ENCODE data around the gene CHST9. TPM values are rescaled to one million over a fixed set of nuclear protein-coding genes. Genes with fewer than 3 reads are reported as not detected.

CHST9 gene
- total and polyA plus RNA-seq, 10 donors: 0.87 to 23.9 (median 8.4) TPM

DNA sequence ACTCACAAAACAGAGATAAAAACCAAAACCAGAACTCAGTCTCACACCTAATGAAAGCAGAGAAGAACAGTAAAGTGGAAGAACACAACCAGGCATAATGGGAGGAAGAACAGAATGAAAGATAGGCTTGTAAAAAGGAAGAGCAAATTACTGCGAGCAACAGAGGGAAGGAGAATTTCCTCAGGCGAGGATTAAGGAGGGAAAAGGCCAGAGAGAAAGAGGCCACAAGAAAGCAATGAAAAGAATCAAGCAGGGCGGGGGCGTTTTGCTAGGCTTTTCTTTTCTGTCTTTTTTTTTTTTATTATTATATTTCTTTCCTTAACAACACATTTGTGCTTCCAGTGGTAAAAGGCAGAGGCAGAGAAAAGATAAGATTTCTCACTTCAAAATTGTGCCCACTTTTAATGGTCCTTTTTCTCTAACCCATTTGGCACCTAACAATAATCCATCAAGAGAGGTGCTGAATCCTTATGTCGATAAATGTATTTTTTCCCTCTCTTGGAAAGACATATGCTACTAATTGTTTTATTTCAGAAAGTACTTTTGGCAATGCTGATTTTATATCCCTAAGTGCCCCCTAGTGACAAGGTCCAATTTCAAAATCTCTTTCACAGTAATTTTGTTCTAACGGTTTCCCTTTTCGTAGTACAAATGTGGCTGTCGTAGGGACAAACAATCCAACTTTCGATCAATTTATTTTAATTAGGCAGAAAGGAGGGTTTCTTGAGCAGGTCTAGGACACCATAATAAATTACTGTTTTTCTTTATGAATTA, 180.9 kb downstream of the CHST9 start:
- no peaks in the 10 kb centered on the region for H3K27me3 ChIP-seq (replicated peaks in 1 of 7)
- H3K4me1 ChIP-seq: no peaks in the 10 kb centered on the region
- no peak for DNase-seq
- no peak overlapping the region for H3K4me3 ChIP-seq
- no peak overlapping the region for H3K27ac ChIP-seq
- intact Hi-C loops (cut with DNase I; ENCODE audit: low total_unique reads): no loop called here
- WGBS, 5 donors: 56 to 71% (median 63%) methylated on average over 9 of the region's 9 CpGs
- no peaks in the 10 kb centered on the region for H3K9me3 ChIP-seq
- TF ChIP-seq CTCF (IDR thresholded peaks at IDR 0.05 in 8 of 11, conservative IDR thresholded peaks at IDR 0.05 in 3 of 11) (peak in 4 of 11 experiments; percentile 13 to 34 (median 21)), POLR2AphosphoS5 (IDR thresholded peaks at IDR 0.05) (no peak)
- no peaks in the 10 kb centered on the region for H3K36me3 ChIP-seq

GRCh38 chr18:26999797-27000196, 185.3 kb downstream of the CHST9 start:
- Histone ChIP-seq H3K9me3 (no peaks in the 10 kb centered on the region), H3K36me3 (no peaks in the 10 kb centered on the region), H3K27me3 (replicated peaks in 1 of 7) (no peaks in the 10 kb centered on the region), H3K4me3 (no peak overlapping the region), H3K27ac (no peak overlapping the region), H3K4me1 (no peaks in the 10 kb centered on the region)
- TF ChIP-seq CTCF (IDR thresholded peaks at IDR 0.05 in 8 of 11, conservative IDR thresholded peaks at IDR 0.05 in 3 of 11): no peak
- TF ChIP-seq POLR2AphosphoS5 (IDR thresholded peaks at IDR 0.05): no peak
- no peak for TF ChIP-seq POLR2A (IDR thresholded peaks at IDR 0.05)
- DNase-seq: no peak
- WGBS, 5 donors: 24 to 43% (median 40%) methylated on average over 3 of the region's 3 CpGs
- intact Hi-C loops (cut with DNase I; ENCODE audit: low total_unique reads): no loop called here

DNA sequence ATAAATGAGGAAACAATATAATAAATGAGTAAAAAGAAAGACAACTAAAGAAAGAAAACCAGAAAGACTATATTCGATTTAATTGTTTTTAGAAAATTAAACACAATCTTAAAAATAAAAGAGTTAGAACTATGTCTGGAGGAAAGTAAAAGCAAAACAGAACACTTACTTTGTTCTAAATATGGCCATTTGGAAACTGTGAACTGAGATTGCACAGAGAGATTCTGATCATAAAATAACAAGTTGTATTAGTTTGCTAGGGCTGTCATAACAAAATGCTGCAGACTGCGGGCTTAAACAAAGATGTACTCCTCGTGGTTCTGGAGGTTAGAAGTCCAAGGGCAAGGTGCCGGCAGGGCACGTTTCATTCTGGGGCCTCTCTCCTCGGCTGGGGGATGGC, 191.5 kb downstream of the CHST9 start:
- no peak for DNase-seq
- H3K36me3 ChIP-seq: no peaks in the 10 kb centered on the region
- no peak overlapping the region for H3K4me3 ChIP-seq
- no peaks in the 10 kb centered on the region for H3K4me1 ChIP-seq
- peaks cover 0 to 10% (median 0%) of the 10 kb centered on the region in 8 donors for H3K9me3 ChIP-seq
- intact Hi-C loops (cut with DNase I; ENCODE audit: low total_unique reads): no loop called here
- TF ChIP-seq CTCF (IDR thresholded peaks at IDR 0.05 in 8 of 11, conservative IDR thresholded peaks at IDR 0.05 in 3 of 11) (no peak), POLR2AphosphoS5 (IDR thresholded peaks at IDR 0.05) (no peak), POLR2A (IDR thresholded peaks at IDR 0.05) (no peak)
- H3K27ac ChIP-seq: no peak overlapping the region
- no peaks in the 10 kb centered on the region for H3K27me3 ChIP-seq (replicated peaks in 1 of 7)
- WGBS, 5 donors: 82 to 90% (median 87%) methylated on average over 6 of the region's 6 CpGs

GRCh38 chr18:26992926-26993325, 192.2 kb downstream of the CHST9 start:
- intact Hi-C loops (cut with DNase I; ENCODE audit: low total_unique reads): no loop called here
- TF ChIP-seq CTCF (IDR thresholded peaks at IDR 0.05 in 8 of 11, conservative IDR thresholded peaks at IDR 0.05 in 3 of 11): no peak
- no peak for TF ChIP-seq POLR2AphosphoS5 (IDR thresholded peaks at IDR 0.05)
- no peak for TF ChIP-seq POLR2A (IDR thresholded peaks at IDR 0.05)
- Histone ChIP-seq H3K36me3 (no peaks in the 10 kb centered on the region), H3K4me1 (no peaks in the 10 kb centered on the region), H3K9me3 (peaks cover 0 to 10% (median 0%) of the 10 kb centered on the region in 8 donors), H3K27me3 (replicated peaks in 1 of 7) (no peaks in the 10 kb centered on the region), H3K27ac (no peak overlapping the region), H3K4me3 (no peak overlapping the region)
- 68 to 88% (median 80%) methylated on average over 2 of the region's 2 CpGs for WGBS, 5 donors
- no peak for DNase-seq
